ENCODE measurements around the gene HECW1. TPM values are rescaled to one million over a fixed set of nuclear protein-coding genes. Genes with fewer than 3 reads are reported as not detected.
A peak's percentile ranks its signal among the peaks of the same experiment; 100 is the strongest.
"Not testable (repeated sequence)": the region's sequence is repeated elsewhere in the genome, so short reads cannot be mapped to it uniquely, and the experiment has no call there.

The HECW1 gene
- polyA plus RNA-seq, 2 of the 4 experiments (the other 2 are of a cell fraction) = 11.3 TPM

GRCh38 chr7:43573832-43574231 is 461.4 kb downstream of the HECW1 start:
- peak overlapping the region; percentile 71 to 87; a peak in 4 of 6 replicates for H3K27ac ChIP-seq
- not testable (repeated sequence) for ATAC-seq; H3K9me3 ChIP-seq; H3K4me3 ChIP-seq; FAIRE-seq; DNase-seq (ENCODE audit: low read depth in 1 of 2, low spot score in 1 of 2); H3K4me2 ChIP-seq
- ChIA-PET CTCF (interaction anchor here (5.5 kb wide), 1 partner anchor 9 kb away, joined by 55 read pairs; the partner anchor contains the start of gene STK17A), POLR2A (interaction anchor here (1.1 to 1.5 kb wide), 2 partner anchors 9 to 325 kb away, joined by 3 to 4 read pairs; partner anchors contain the start of gene STK17A)
- 87% methylated on average over 2 of the region's 2 CpGs for WGBS (ENCODE audit: missing lambda C conversion rate)
- H3K4me1 ChIP-seq = peaks cover 24% of the 10 kb centered on the region

- Histone ChIP-seq H3K4me1 (peaks cover 19% of the 10 kb centered on the region), H3K4me2 (no peak overlapping the region), H3K27ac (peak overlapping the region in 1 of 2 experiments; percentile 27; a peak in 1 of 6 replicates), H3K4me3 (no peak overlapping the region), H3K9me3 (no peaks in the 10 kb centered on the region)
- FAIRE-seq = no peak
- no peak for ATAC-seq
- 81% methylated on average over 6 of the region's 6 CpGs for WGBS (ENCODE audit: missing lambda C conversion rate)
- no peak for TF ChIP-seq RCOR1 (IDR thresholded peaks at IDR 0.05; ENCODE audit: low read depth, low read length)
- no peak for TF ChIP-seq ZC3H11A (IDR thresholded peaks at IDR 0.05)
- no peak for TF ChIP-seq REST (IDR thresholded peaks at IDR 0.05)
- TF ChIP-seq ZFP36 (IDR thresholded peaks at IDR 0.05; ENCODE audit: borderline replicate concordance, partially characterized antibody) = no peak
- TF ChIP-seq PHF8 (IDR thresholded peaks at IDR 0.05; ENCODE audit: borderline replicate concordance, low read depth) = no peak
- no peak for TF ChIP-seq NFE2L2 (conservative IDR thresholded peaks at IDR 0.05; ENCODE audit: low read length)
- TF ChIP-seq EHMT2 (IDR thresholded peaks at IDR 0.05; ENCODE audit: low read depth) = no peak
- no peak for TF ChIP-seq RFX5 (IDR thresholded peaks at IDR 0.05)
- no peak for TF ChIP-seq JUNB (IDR thresholded peaks at IDR 0.05)
- no peak for TF ChIP-seq HOXB5 (CRISPR knock-in tag; IDR thresholded peaks at IDR 0.05)
- TF ChIP-seq MAFK (IDR thresholded peaks at IDR 0.05; ENCODE audit: partially characterized antibody) = no peak
- no peak for TF ChIP-seq BCL3 (IDR thresholded peaks at IDR 0.05)
- no peak for TF ChIP-seq FOSB (CRISPR knock-in tag; IDR thresholded peaks at IDR 0.05)
- POLR2A ChIA-PET = no interaction called here
- no peak for DNase-seq (ENCODE audit: low read depth in 1 of 2, low spot score in 1 of 2)
- CTCF ChIA-PET = interaction anchor here (0.8 to 1.1 kb wide), 3 partner anchors 136 to 264 kb away, joined by 3 to 4 read pairs (median 3); no protein-coding TSS in a partner anchor
Measured at GRCh38 chr7:43575506-43575905, 463.1 kb downstream of the HECW1 start.

- no peak for ATAC-seq
- POLR2A ChIA-PET = no interaction called here
- no peak overlapping the region for H3K4me3 ChIP-seq
- FAIRE-seq = peak; percentile 65
- no peak for DNase-seq (ENCODE audit: low read depth in 1 of 2, low spot score in 1 of 2)
- no peaks in the 10 kb centered on the region for H3K9me3 ChIP-seq
- CTCF ChIA-PET = interaction anchor here (0.8 kb wide), 1 partner anchor 137 kb away, joined by 3 read pairs; no protein-coding TSS in a partner anchor
- peaks cover 19% of the 10 kb centered on the region for H3K4me1 ChIP-seq
- no peak overlapping the region for H3K27ac ChIP-seq
- no peak for TF ChIP-seq MAFK (IDR thresholded peaks at IDR 0.05; ENCODE audit: partially characterized antibody)
- no peak for TF ChIP-seq BHLHE40 (IDR thresholded peaks at IDR 0.05; ENCODE audit: low read depth, low read length)
- no peak for TF ChIP-seq FOSL2 (IDR thresholded peaks at IDR 0.05)
- TF ChIP-seq FOSL2 (CRISPR knock-in tag; IDR thresholded peaks at IDR 0.05) = no peak
- TF ChIP-seq USF2 (IDR thresholded peaks at IDR 0.05) = no peak
- no peak for TF ChIP-seq POLR2AphosphoS2 (conservative IDR thresholded peaks at IDR 0.05; ENCODE audit: low read length)
- H3K4me2 ChIP-seq = no peak overlapping the region
- WGBS (ENCODE audit: missing lambda C conversion rate) = 90% methylated on average over 3 of the region's 3 CpGs
Measured at GRCh38 chr7:43576241-43576640, 463.8 kb downstream of the HECW1 start.
